Ascending aorta (tissue), 2 donors: ENCODE results near the gene MYO18A. TPM values are rescaled to one million over a fixed set of nuclear protein-coding genes. Genes with fewer than 3 reads are reported as not detected.

Experiments used
- DNase-seq, 2 donors: peaks; one replicate each; pipeline ENCODE4 v3.0.0-alpha.2; 2019; ENCODE audit warnings: low spot score in 2 of 2
- H3K27ac ChIP-seq, 2 donors: fragments of 200-600 bp; sonication (generic); one replicate each; pipeline ENCODE4 v1.5.1; 2016 to 2017; ENCODE audit warnings: mild to moderate bottlenecking in 1 of 2
- H3K27me3 ChIP-seq: fragments of 200-600 bp; sonication (generic); one replicate; pipeline ENCODE4 v1.5.1; 2017
- H3K36me3 ChIP-seq, 2 donors: fragments of 200-600 bp; sonication (generic); one replicate each; pipeline ENCODE4 v1.5.1; 2016
- H3K4me1 ChIP-seq, 2 donors: fragments of 200-600 bp; sonication (generic); one replicate each; pipeline ENCODE4 v1.5.1; 2016 to 2017; ENCODE audit warnings: mild to moderate bottlenecking in 1 of 2
- H3K4me3 ChIP-seq, 2 donors: fragments of 200-600 bp; sonication (generic); one replicate each; pipeline ENCODE4 v1.5.1; 2016 to 2017; ENCODE audit warnings: mild to moderate bottlenecking in 1 of 2
- H3K9me3 ChIP-seq, 2 donors: fragments of 200-600 bp; sonication (generic); one replicate each; pipeline ENCODE4 v1.5.1; 2016
- CTCF ChIP-seq, 3 experiments: fragments of 200-600 bp in 2 of 3; fragments of 450-650 bp in 1 of 3; sonication (generic) in 2 of 3; IDR thresholded peaks; one replicate each; pipeline ENCODE4 v1.5.1; 2016 to 2019; ENCODE audit warnings: antibody characterized with exemption in 3 of 3, mild to moderate bottlenecking in 1 of 3, moderate library complexity in 1 of 3
- intact Hi-C: fragments of 100-400 bp; cut with DNase I; formaldehyde crosslinking; loops from one replicate; pipeline ENCODE4 v1.15.1; 2023
- total RNA-seq: library from RNA; depleted of rRNA; stranded (reverse); fragments of >200 nt; gene quantifications from one replicate; pipeline ENCODE4 v1.1.0, GENCODE V29; 2016

MYO18A gene
- total RNA-seq, 1 donor from 2014 or later: 185 TPM

DNA sequence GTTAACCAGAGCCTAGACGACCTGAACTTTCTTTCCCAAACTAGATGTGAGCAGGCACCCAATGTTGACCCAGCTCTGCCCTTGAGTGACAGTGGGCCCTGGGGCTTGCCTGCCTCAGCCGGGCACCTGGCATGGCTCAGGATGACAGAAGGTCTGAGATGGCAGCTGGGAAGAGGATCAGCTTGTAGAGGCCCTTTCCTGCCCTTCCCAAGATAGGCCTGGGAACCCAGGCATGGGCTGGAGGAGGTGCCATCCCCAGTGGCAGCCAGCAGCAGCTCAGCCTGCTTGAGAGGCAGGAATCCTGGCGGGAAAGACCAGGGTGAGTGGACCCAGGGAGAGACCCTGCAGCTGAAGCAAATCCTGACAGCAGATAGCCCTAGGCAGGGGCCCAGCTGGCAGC lies 78.2 kb downstream of the MYO18A start:
- peaks cover 81 to 98% of the 10 kb centered on the region in 2 donors for H3K36me3 ChIP-seq
- H3K4me3 ChIP-seq: no peak overlapping the region
- no peaks in the 10 kb centered on the region for H3K4me1 ChIP-seq
- H3K9me3 ChIP-seq: no peaks in the 10 kb centered on the region
- intact Hi-C loops: no loop called here
- no peaks in the 10 kb centered on the region for H3K27me3 ChIP-seq
- H3K27ac ChIP-seq: no peak overlapping the region
- DNase-seq: no peak
- no peak for TF ChIP-seq CTCF (IDR thresholded peaks at IDR 0.05)

DNA sequence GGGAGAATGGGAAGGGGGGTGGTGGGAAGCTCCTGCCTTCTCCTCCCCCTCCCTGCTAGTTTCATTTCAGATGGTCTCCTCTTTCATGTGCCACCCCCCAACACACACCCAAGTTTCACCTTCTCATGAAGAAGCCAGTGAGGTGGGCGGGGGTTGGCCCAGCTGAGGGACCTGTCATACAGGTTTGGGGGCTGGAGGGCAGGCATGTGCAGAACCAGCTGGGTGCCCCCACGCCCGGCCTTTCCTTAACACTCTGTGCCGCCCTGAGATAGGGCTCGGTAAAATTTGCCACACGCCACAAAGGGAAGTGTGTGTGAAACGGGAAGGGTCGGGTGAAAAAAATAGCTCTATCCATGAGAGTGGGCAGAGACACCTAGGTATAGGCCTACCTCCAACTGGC lies 79.9 kb downstream of the MYO18A start:
- H3K27me3 ChIP-seq: no peaks in the 10 kb centered on the region
- no peaks in the 10 kb centered on the region for H3K4me1 ChIP-seq
- no peak for TF ChIP-seq CTCF (IDR thresholded peaks at IDR 0.05)
- no peak overlapping the region for H3K4me3 ChIP-seq
- H3K9me3 ChIP-seq: no peaks in the 10 kb centered on the region
- intact Hi-C loops: no loop called here
- no peak for DNase-seq
- peaks cover 78 to 98% of the 10 kb centered on the region in 2 donors for H3K36me3 ChIP-seq
- H3K27ac ChIP-seq: no peak overlapping the region

GRCh38 chr17:29099527-29099926 lies 80.7 kb downstream of the MYO18A start:
- no peak for DNase-seq
- Histone ChIP-seq H3K9me3 (no peaks in the 10 kb centered on the region), H3K36me3 (peaks cover 83 to 99% of the 10 kb centered on the region in 2 donors), H3K27ac (no peak overlapping the region), H3K27me3 (no peaks in the 10 kb centered on the region), H3K4me3 (no peak overlapping the region), H3K4me1 (no peaks in the 10 kb centered on the region)
- intact Hi-C loops: no loop called here
- no peak for TF ChIP-seq CTCF (IDR thresholded peaks at IDR 0.05)

DNA sequence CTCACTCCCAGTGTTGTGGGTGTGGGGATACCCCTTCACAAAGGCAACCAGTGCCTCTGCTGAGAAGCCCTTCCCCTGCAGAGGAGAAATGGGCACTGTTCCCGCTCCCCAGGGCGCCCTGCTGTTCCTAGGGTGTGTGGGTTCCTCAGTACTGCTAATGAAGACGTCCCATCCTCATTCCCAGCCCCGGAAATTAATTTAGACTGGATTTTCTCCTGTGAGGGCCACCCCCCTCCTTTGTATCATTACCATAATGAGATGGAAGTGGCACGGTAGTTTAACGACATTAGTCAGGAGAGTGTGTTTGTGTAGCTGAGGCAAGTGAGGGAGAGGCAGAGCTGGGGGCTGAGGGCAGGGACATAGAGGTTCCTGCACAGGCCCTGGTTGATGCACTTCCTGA lies 84.1 kb downstream of the MYO18A start:
- TF ChIP-seq CTCF (IDR thresholded peaks at IDR 0.05): no peak
- intact Hi-C loops: no loop called here
- H3K27ac ChIP-seq: no peak overlapping the region
- no peak for DNase-seq
- H3K9me3 ChIP-seq: no peaks in the 10 kb centered on the region
- H3K27me3 ChIP-seq: no peaks in the 10 kb centered on the region
- no peaks in the 10 kb centered on the region for H3K4me1 ChIP-seq
- peaks cover 88 to 99% of the 10 kb centered on the region in 2 donors for H3K36me3 ChIP-seq
- H3K4me3 ChIP-seq: no peak overlapping the region

GRCh38 chr17:29095439-29095838 lies 84.8 kb downstream of the MYO18A start:
- Histone ChIP-seq H3K4me1 (no peaks in the 10 kb centered on the region), H3K9me3 (no peaks in the 10 kb centered on the region), H3K4me3 (no peak overlapping the region), H3K27me3 (no peaks in the 10 kb centered on the region), H3K27ac (no peak overlapping the region), H3K36me3 (peaks cover 92 to 99% of the 10 kb centered on the region in 2 donors)
- no peak for DNase-seq
- intact Hi-C loops: no loop called here
- TF ChIP-seq CTCF (IDR thresholded peaks at IDR 0.05): no peak

GRCh38 chr17:29094101-29094708 lies 86.0 kb downstream of the MYO18A start:
- Histone ChIP-seq H3K4me1 (no peaks in the 10 kb centered on the region), H3K9me3 (no peaks in the 10 kb centered on the region), H3K27ac (no peak overlapping the region), H3K27me3 (no peaks in the 10 kb centered on the region), H3K36me3 (peaks cover 92 to 100% of the 10 kb centered on the region in 2 donors), H3K4me3 (no peak overlapping the region)
- intact Hi-C loops: no loop called here
- no peak for DNase-seq
- TF ChIP-seq CTCF (IDR thresholded peaks at IDR 0.05): no peak
